Thoracic aorta (tissue), 2 donors: ENCODE data around the gene SPTAN1. TPM values are rescaled to one million over a fixed set of nuclear protein-coding genes. Genes with fewer than 3 reads are reported as not detected.
"Not testable (repeated sequence)": the region's sequence is repeated elsewhere in the genome, so short reads cannot be mapped to it uniquely, and the experiment has no call there.

Experiments used
- ATAC-seq: fragments of 150-250 bp; one replicate; pipeline ENCODE4 v1.8.0; 2017; ENCODE audit warnings: low read depth; ENCODE audit not compliant: insufficient number of reproducible peaks, low FRiP score
- DNase-seq: peaks from one replicate; pipeline ENCODE4 v3.0.0-alpha.2; 2020; ENCODE audit warnings: low spot score
- H3K27ac ChIP-seq, 2 donors: fragments of 200-600 bp; sonication (generic); 1 replicate in 1 of 2; 2 replicates in 1 of 2; pipeline ENCODE4 v1.5.1; 2016; ENCODE audit warnings: mild to moderate bottlenecking in 2 of 2, moderate library complexity in 2 of 2
- H3K27me3 ChIP-seq: fragments of 200-600 bp; sonication (generic); replicated peaks from 2 replicates; pipeline ENCODE4 v1.6.0; 2016; ENCODE audit warnings: mild to moderate bottlenecking; ENCODE audit not compliant: insufficient read depth
- H3K36me3 ChIP-seq: fragments of 200-600 bp; sonication (generic); one replicate; pipeline ENCODE4 v1.5.1; 2016
- H3K4me1 ChIP-seq, 2 donors: fragments of 200-600 bp; sonication (generic); 1 replicate in 1 of 2; 2 replicates in 1 of 2; pipeline versions ENCODE4 v1.5.1 to v1.6.0; 2016; ENCODE audit warnings: low read depth in 2 of 2, mild to moderate bottlenecking in 1 of 2; ENCODE audit not compliant: control insufficient read depth in 1 of 2
- H3K4me3 ChIP-seq: fragments of 200-600 bp; sonication (generic); 2 replicates; pipeline ENCODE4 v1.5.1; 2016; ENCODE audit warnings: mild to moderate bottlenecking
- H3K9me3 ChIP-seq: fragments of 200-600 bp; sonication (generic); 2 replicates; pipeline ENCODE4 v1.5.1; 2016
- CTCF ChIP-seq: fragments of 200-600 bp; sonication (generic); IDR thresholded peaks from one replicate; pipeline ENCODE4 v1.5.1; 2019; ENCODE audit warnings: antibody characterized with exemption
- total RNA-seq, 2 donors: library from RNA; depleted of rRNA; stranded (reverse); fragments of >200 nt; gene quantifications; one replicate each; pipeline versions ENCODE4 v1.1.0 to v1.2.3, GENCODE V29; 2016

Gene SPTAN1
- total RNA-seq, 2 donors from 2014 or later, result 324 to 348 TPM

- no peak for TF ChIP-seq CTCF
- ATAC-seq, result no peak
Measured at GRCh38 chr9:128640603-128641002, 88.2 kb downstream of the SPTAN1 start.

GRCh38 chr9:128642675-128643245, 90.4 kb downstream of the SPTAN1 start:
- DNase-seq (no peak), ATAC-seq (no peak)
- Histone ChIP-seq H3K27ac (no peak overlapping the region), H3K9me3 (no peaks in the 10 kb centered on the region), H3K27me3 (no peaks in the 10 kb centered on the region), H3K4me3 (no peak overlapping the region), H3K4me1 (no peaks in the 10 kb centered on the region), H3K36me3 (no peaks in the 10 kb centered on the region)
- TF ChIP-seq CTCF, result no peak

More at GRCh38 chr9:128640603-128641002, 88.2 kb downstream of the SPTAN1 start:
- no peaks in the 10 kb centered on the region for H3K9me3 ChIP-seq
- no peak for DNase-seq
- no peaks in the 10 kb centered on the region for H3K36me3 ChIP-seq
- H3K27me3 ChIP-seq, result no peaks in the 10 kb centered on the region
- H3K27ac ChIP-seq, result no peak overlapping the region
- peaks cover 5 to 9% of the 10 kb centered on the region in 2 donors for H3K4me1 ChIP-seq
- no peak overlapping the region for H3K4me3 ChIP-seq

- TF ChIP-seq CTCF, result no peak
- no peaks in the 10 kb centered on the region for H3K36me3 ChIP-seq
- no peak for DNase-seq
- no peaks in the 10 kb centered on the region for H3K9me3 ChIP-seq
- H3K4me1 ChIP-seq, result no peaks in the 10 kb centered on the region
- no peak for ATAC-seq
- no peaks in the 10 kb centered on the region for H3K27me3 ChIP-seq
- no peak overlapping the region for H3K4me3 ChIP-seq
- no peak overlapping the region for H3K27ac ChIP-seq
Measured at GRCh38 chr9:128643519-128644300, 91.3 kb downstream of the SPTAN1 start.

- DNase-seq, H3K27me3 ChIP-seq, H3K4me1 ChIP-seq, H3K36me3 ChIP-seq, H3K4me3 ChIP-seq, ATAC-seq, H3K27ac ChIP-seq, H3K9me3 ChIP-seq: not testable (repeated sequence)
Measured at GRCh38 chr9:128648206-128648605, 95.8 kb downstream of the SPTAN1 start.

- TF ChIP-seq CTCF, result no peak
- H3K27me3 ChIP-seq, result no peaks in the 10 kb centered on the region
- H3K27ac ChIP-seq, result no peak overlapping the region
- peaks cover 0 to 7% of the 10 kb centered on the region in 2 donors for H3K4me1 ChIP-seq
- ATAC-seq (no peak), DNase-seq (no peak)
- H3K9me3 ChIP-seq, result no peaks in the 10 kb centered on the region
- H3K4me3 ChIP-seq, result no peak overlapping the region
- H3K36me3 ChIP-seq, result no peaks in the 10 kb centered on the region
Measured at GRCh38 chr9:128651798-128652197, 99.4 kb downstream of the SPTAN1 start.
